Right lobe of liver (tissue), 6 donors: ENCODE measurements around the gene EXD1. TPM values are rescaled to one million over a fixed set of nuclear protein-coding genes. Genes with fewer than 3 reads are reported as not detected.

ENCODE experiments used
- ATAC-seq, 4 donors: fragments of 200-7000 bp; cut with Tn5 transposase; one replicate each; pipeline ENCODE4 v1.9.1; 2020; ENCODE audit warnings: mild to moderate bottlenecking in 4 of 4, moderate library complexity in 4 of 4
- DNase-seq, 3 donors: peaks; one replicate each; pipeline ENCODE4 v3.0.0-alpha.2; 2020
- H3K27ac ChIP-seq, 3 donors: fragments of 200-600 bp; one replicate each; pipeline ENCODE4 v1.8.0; 2022
- H3K27me3 ChIP-seq, 2 donors: fragments of 200-600 bp; one replicate each; pipeline ENCODE4 v1.8.0; 2022
- H3K36me3 ChIP-seq, 4 donors: fragments of 200-600 bp; sonication (generic) in 1 of 4; one replicate each; pipeline versions ENCODE4 v1.5.1 to v1.8.0; 2017 to 2022; ENCODE audit warnings: control low read depth in 1 of 4
- H3K4me1 ChIP-seq, 4 donors: fragments of 200-600 bp; sonication (generic) in 1 of 4; one replicate each; pipeline versions ENCODE4 v1.5.1 to v1.8.0; 2017 to 2022; ENCODE audit warnings: control low read depth in 1 of 4
- H3K4me3 ChIP-seq, 3 donors: fragments of 200-600 bp; one replicate each; pipeline ENCODE4 v1.8.0; 2022
- H3K9me3 ChIP-seq, 4 donors: fragments of 200-600 bp; sonication (generic) in 1 of 4; one replicate each; pipeline versions ENCODE4 v1.5.1 to v1.8.0; 2017 to 2022; ENCODE audit warnings: control low read depth in 1 of 4
- POLR2A ChIP-seq: fragments of 450-650 bp; IDR thresholded peaks from one replicate; pipeline ENCODE4 v1.6.1; 2017; ENCODE audit warnings: antibody characterized with exemption, mild to moderate bottlenecking
- WGBS: methylation state at CpG from one replicate; pipeline ENCODE4 v1.1.6; 2018; ENCODE audit warnings: low coverage, low lambda C conversion rate; ENCODE audit not compliant: insufficient coverage; ENCODE audit errors: missing lambda C conversion rate; 5-methylcytosine and 5-hydroxymethylcytosine counted together
- intact Hi-C, 2 donors: fragments of 100-400 bp; cut with DNase I; formaldehyde crosslinking; loops; one replicate each; pipeline versions ENCODE4 v1.11.2 to v1.14.1; 2022
- total RNA-seq, 6 experiments: library from RNA; depleted of rRNA in 2 of 6; stranded (reverse); fragments of >200 nt in 2 of 6; fragmentation: NEBNext Ultra II Directional in 3 of 6; extraction: Animal tissue kit (Norgen Biotek cat#: 25700) in 3 of 6; gene quantifications; one replicate each; pipeline versions ENCODE4 v1.1.0 to v1.2.4, GENCODE V29; 2016 to 2023
- TF ChIP-seq, protein P1 (sequence below), 4 donors: fragments of 200-600 bp in 3 of 4; fragments of 450-650 bp in 1 of 4; IDR thresholded peaks; one replicate each; pipeline versions ENCODE4 v1.5.1 to v1.8.0; 2016 to 2022; ENCODE audit warnings: antibody characterized with exemption in 4 of 4, mild to moderate bottlenecking in 2 of 4
- donor health status: DM: no; HTN: yes; CAD: no.
- donor health status: DM: no; HTN: no; CAD: no.
- donor health status: DM: no; HTN: no; CAD: no.
- donor health status: DM: no; HTN: yes; CAD: no.
- donor health status: DM: no; HTN: yes; CAD: no.

Gene EXD1
- total RNA-seq, 6 experiments from 2014 or later: 0.22 TPM; not detected in 5

DNA sequence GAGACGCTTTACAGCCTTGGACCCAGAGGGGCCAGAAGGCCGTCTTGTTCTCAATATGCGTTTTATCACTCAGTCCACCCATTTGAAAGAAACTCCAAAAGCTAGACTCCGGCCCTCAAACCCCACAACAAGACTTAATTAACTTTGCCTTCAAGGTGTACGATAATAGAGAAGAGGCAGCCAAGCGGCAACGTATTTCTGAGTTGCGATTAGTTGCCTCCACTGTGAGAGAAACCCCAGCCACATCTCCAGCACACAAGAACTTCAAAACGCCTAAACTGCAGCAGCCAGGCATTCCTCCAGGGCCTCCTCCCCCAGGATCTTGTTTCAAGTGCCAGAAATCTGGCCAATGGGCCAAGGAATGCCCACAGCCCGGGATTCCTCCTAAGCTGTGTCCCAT is 97.1 kb downstream of the EXD1 start:
- TF ChIP-seq, protein P1, sequence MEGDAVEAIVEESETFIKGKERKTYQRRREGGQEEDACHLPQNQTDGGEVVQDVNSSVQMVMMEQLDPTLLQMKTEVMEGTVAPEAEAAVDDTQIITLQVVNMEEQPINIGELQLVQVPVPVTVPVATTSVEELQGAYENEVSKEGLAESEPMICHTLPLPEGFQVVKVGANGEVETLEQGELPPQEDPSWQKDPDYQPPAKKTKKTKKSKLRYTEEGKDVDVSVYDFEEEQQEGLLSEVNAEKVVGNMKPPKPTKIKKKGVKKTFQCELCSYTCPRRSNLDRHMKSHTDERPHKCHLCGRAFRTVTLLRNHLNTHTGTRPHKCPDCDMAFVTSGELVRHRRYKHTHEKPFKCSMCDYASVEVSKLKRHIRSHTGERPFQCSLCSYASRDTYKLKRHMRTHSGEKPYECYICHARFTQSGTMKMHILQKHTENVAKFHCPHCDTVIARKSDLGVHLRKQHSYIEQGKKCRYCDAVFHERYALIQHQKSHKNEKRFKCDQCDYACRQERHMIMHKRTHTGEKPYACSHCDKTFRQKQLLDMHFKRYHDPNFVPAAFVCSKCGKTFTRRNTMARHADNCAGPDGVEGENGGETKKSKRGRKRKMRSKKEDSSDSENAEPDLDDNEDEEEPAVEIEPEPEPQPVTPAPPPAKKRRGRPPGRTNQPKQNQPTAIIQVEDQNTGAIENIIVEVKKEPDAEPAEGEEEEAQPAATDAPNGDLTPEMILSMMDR (IDR thresholded peaks at IDR 0.05): no peak
- no peak for TF ChIP-seq POLR2A
- intact Hi-C loops: no loop called here
- Histone ChIP-seq H3K9me3 (no peaks in the 10 kb centered on the region), H3K27me3 (no peaks in the 10 kb centered on the region), H3K36me3 (no peaks in the 10 kb centered on the region), H3K4me3 (no peak overlapping the region), H3K4me1 (peaks cover 0 to 8% (median 3%) of the 10 kb centered on the region in 4 donors), H3K27ac (no peak overlapping the region)
- ATAC-seq: no peak
- 75% methylated on average over 6 of the region's 10 CpGs for WGBS
- no peak for DNase-seq

Other genes starting within 250 kb of the EXD1 start
- 10 to 100 TPM in 4 of 6 experiments, 1 to 10 TPM in 2; 7.8 to 12.5 (median 11.2) TPM for gene INO80, start 114.5 kb downstream of the EXD1 start, total RNA-seq
- 100 to 1,000 TPM; 137 to 270 (median 205) TPM for gene CHP1, start 511 bp upstream of the EXD1 start, total RNA-seq
- gene OIP5, start 101.8 kb upstream of the EXD1 start, total RNA-seq: 1 to 10 TPM in 1 of 6 experiments, under 1 TPM in 4, not detected in 1; 0.23 to 1.1 (median 0.82) TPM
- gene NUSAP1, start 102.1 kb upstream of the EXD1 start, total RNA-seq: 1 to 10 TPM; 2.2 to 9.3 (median 5.0) TPM
- 10 to 100 TPM; 19.3 to 26.0 (median 22.1) TPM for gene NDUFAF1, start 171.7 kb upstream of the EXD1 start, total RNA-seq
- gene RTF1, start 186.3 kb upstream of the EXD1 start, total RNA-seq: 10 to 100 TPM; 10.5 to 21.5 (median 14.2) TPM